Cardiac fibroblast (primary cell): ENCODE measurements around the gene HSF2BP.

Experiments
- DNase-seq, 2 donors: peaks; one replicate each; pipeline versions ENCODE4 v3.0.0 to v3.0.0-alpha.2; 2010; ENCODE audit warnings: low read depth in 2 of 2
- H3K4me3 ChIP-seq, 2 donors: replicated peaks in 1 of 2; 1 replicate in 1 of 2; 2 replicates in 1 of 2; pipeline ENCODE4 v1.5.1; 2011; ENCODE audit warnings: low read depth in 2 of 2, low read length in 2 of 2, mild to moderate bottlenecking in 2 of 2, moderate library complexity in 1 of 2
- CTCF ChIP-seq: IDR thresholded peaks from one replicate; pipeline ENCODE4 v1.5.1; 2011; ENCODE audit warnings: low read depth, mild to moderate bottlenecking, low read length, inconsistent platforms

HSF2BP gene

GRCh38 chr21:43643193-43643592 lies 16.1 kb downstream of the HSF2BP start:
- no peak for TF ChIP-seq CTCF

DNA sequence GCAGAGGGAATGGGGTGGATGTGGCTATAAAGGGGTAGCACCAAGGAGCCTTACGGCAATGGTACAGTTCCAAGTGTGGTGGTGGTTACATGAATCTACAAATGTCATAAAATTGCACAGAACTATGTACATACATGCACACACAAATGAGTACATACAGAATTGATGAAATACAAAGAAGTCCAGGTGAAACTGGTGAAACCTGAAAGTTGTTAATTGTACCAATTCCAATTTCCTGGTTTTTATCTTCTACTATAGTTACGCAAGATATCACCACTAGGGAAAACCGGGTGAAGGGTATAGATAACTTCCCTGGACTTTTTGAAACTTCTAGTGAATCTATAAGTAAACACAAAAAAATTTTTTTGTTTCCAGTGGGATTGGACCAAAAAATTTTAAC lies 18.9 kb downstream of the HSF2BP start:
- no peak for TF ChIP-seq CTCF
- DNase-seq, result no peak
- no peak overlapping the region for H3K4me3 ChIP-seq

More at GRCh38 chr21:43643193-43643592, 16.1 kb downstream of the HSF2BP start:
- no peak overlapping the region for H3K4me3 ChIP-seq
- DNase-seq, result no peak

DNA sequence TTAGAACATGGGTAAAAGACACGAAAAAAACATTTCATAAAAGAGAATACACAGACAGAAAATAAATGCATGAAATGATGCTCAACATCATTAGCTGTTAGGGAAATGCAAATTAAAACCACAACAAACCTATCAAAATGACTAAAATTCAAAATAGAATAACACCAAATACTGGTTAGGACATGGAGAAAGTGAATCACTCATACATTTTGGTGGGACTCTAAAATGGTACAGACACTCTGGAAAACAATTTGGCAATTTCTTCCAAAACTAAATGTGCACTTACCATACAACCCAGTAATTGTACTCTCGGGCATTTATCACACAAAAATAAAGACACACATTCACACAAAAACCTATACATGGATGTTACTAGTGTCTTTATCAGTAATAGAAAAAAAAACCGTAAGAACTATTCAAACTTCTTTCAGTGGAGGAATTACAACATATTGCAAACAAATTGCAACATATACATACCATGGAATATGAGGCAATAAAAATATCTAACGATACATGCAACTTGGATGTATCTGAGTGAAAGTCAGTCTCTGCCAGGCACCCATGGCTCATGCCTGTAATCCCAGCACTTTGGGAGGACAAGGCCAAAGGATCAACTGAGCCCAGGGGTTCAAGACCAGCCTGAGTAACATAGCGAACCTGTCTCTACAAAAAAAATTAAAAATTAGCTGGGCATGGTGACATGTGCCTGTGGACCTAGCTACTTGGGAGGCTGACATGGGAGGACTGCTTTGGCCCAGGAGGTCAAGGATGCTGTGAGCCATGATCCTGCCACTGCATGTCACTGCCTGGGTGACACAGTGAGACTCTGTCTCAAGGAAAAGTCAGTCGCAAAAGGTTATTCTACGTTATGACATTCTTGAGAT lies 19.6 kb downstream of the HSF2BP start:
- peak; percentile 90 to 92 for DNase-seq
- no peak overlapping the region for H3K4me3 ChIP-seq
- no peak for TF ChIP-seq CTCF

GRCh38 chr21:43637530-43638158 lies 21.6 kb downstream of the HSF2BP start:
- TF ChIP-seq CTCF, result no peak
- H3K4me3 ChIP-seq, result no peak overlapping the region
- DNase-seq, result no peak

- no peak for TF ChIP-seq CTCF
- no peak overlapping the region for H3K4me3 ChIP-seq
- no peak for DNase-seq
These were observed 23.9 kb downstream of the HSF2BP start for GRCh38 chr21:43635436-43635835.

- TF ChIP-seq CTCF, result no peak
- no peak overlapping the region for H3K4me3 ChIP-seq
- peak in 1 of 2 donors; percentile 60 for DNase-seq
These were observed 24.7 kb downstream of the HSF2BP start for GRCh38 chr21:43634618-43635017.
